Measurements from ENCODE around the gene SNCAIP. TPM values are rescaled to one million over a fixed set of nuclear protein-coding genes. Genes with fewer than 3 reads are reported as not detected.

The SNCAIP gene
- total and polyA plus RNA-seq, 12 donors = 1.3 to 6.4 (median 2.7) TPM

DNA sequence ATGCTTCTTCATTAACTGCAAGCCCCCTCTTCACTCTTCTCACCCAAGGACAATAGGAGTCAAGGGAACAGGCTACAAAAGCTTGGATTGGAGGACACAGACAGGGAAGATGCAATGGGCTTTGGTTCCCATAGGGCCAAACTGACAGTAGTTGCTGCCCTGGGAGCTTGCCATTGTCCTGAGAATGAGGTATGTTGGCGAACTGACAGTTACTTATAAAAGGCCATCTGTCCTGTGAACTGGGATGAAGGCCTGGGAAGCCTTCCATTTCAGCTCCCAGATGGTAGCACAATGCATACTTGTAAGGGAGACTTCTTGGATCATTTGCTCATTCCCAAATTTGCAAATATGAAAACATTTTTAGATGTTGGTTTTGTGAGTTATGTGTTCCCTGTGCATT lies 88.9 kb downstream of the SNCAIP start:
- TF ChIP-seq, protein P1, sequence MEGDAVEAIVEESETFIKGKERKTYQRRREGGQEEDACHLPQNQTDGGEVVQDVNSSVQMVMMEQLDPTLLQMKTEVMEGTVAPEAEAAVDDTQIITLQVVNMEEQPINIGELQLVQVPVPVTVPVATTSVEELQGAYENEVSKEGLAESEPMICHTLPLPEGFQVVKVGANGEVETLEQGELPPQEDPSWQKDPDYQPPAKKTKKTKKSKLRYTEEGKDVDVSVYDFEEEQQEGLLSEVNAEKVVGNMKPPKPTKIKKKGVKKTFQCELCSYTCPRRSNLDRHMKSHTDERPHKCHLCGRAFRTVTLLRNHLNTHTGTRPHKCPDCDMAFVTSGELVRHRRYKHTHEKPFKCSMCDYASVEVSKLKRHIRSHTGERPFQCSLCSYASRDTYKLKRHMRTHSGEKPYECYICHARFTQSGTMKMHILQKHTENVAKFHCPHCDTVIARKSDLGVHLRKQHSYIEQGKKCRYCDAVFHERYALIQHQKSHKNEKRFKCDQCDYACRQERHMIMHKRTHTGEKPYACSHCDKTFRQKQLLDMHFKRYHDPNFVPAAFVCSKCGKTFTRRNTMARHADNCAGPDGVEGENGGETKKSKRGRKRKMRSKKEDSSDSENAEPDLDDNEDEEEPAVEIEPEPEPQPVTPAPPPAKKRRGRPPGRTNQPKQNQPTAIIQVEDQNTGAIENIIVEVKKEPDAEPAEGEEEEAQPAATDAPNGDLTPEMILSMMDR (IDR thresholded peaks at IDR 0.05) = no peak
- TF ChIP-seq POLR2A (IDR thresholded peaks at IDR 0.05) = no peak
- no peaks in the 10 kb centered on the region for H3K27me3 ChIP-seq
- H3K36me3 ChIP-seq (replicated peaks in 1 of 2) = no peaks in the 10 kb centered on the region
- DNase-seq = no peak
- H3K4me3 ChIP-seq = no peak overlapping the region
- no peaks in the 10 kb centered on the region for H3K9me3 ChIP-seq (replicated peaks in 1 of 3)
- WGBS, 4 donors = 80 to 96% (median 85%) methylated on average over 1 of the region's 1 CpG
- intact Hi-C loops (cut with DNase I) = no loop called here
- no peaks in the 10 kb centered on the region for H3K4me1 ChIP-seq (replicated peaks in 1 of 2)
- no peak overlapping the region for H3K27ac ChIP-seq

DNA sequence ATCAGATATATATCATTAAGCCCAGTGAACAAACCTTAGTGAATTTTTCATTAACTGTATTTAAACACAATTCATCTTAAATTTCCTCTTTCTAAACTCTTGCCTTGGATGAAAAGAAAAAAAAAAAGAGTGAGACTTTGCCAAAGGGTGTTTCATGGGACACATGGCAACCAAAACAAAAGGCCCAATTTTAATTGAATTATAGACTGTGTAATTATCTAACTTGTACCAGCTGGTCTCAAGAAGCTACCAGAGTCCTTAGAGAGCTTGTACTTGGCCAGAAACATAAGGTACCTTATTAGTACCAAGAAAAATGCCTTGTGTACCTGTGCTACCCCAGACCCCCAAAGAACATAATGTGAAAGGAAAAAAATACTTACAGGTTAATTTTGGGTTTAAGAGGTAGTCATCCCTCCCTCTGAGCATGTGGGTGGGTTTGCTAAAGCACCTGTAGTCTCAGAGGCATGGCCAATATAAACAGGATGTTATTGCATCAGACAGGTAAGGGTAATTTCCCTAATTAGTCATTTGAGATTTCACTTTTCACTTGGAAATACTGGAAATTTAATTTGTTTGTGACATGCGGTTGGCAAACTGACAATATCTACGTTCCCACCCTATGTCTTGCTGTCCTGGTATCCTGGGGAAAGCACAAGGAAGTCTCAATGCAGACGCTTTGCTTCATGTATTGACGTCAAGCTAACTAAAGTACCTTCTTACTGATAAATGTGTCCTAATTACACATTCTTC lies 90.1 kb downstream of the SNCAIP start:
- H3K4me3 ChIP-seq = no peak overlapping the region
- no peaks in the 10 kb centered on the region for H3K36me3 ChIP-seq (replicated peaks in 1 of 2)
- no peak overlapping the region for H3K27ac ChIP-seq
- no peaks in the 10 kb centered on the region for H3K9me3 ChIP-seq (replicated peaks in 1 of 3)
- WGBS, 4 donors = 82 to 92% (median 88%) methylated on average over 4 of the region's 4 CpGs
- TF ChIP-seq, protein P1 (IDR thresholded peaks at IDR 0.05) = no peak
- no peak for TF ChIP-seq POLR2A (IDR thresholded peaks at IDR 0.05)
- DNase-seq = no peak
- intact Hi-C loops (cut with DNase I) = no loop called here
- no peaks in the 10 kb centered on the region for H3K27me3 ChIP-seq
- no peaks in the 10 kb centered on the region for H3K4me1 ChIP-seq (replicated peaks in 1 of 2)

DNA sequence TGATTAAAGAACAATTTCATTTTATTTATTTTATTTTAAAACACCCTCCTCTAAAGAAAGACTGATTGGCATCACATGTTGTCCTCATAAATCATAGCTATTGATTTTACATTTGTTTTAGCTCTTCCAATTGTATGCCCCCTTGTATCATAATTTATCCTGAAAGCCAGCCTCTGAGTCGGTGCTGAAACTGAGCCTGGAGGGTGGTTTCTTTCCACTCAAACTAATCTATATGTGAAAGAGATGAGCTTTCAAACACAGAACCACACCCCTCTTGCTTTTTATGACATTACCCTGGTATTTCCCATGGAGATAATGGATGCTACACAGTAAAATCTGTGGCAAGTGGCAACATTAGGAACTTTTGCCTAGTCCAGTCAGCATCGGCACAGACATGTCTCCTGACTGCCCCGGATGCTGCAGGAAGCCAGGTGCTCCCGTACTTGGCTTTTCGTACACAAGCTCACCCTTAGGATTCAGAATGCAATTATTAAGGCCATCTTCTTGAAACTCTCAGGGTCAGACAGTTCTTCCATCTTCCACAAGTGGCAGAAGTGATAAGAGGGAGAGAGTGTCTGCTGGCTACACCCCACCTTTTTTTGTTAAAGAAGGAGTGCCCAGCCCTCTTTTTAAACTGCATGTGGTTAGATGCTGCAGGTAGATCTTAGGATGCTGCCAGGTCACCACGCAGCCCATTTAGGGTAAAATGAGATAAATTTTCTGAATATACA lies 91.1 kb downstream of the SNCAIP start:
- Histone ChIP-seq H3K4me1 (replicated peaks in 1 of 2) (no peaks in the 10 kb centered on the region), H3K36me3 (replicated peaks in 1 of 2) (no peaks in the 10 kb centered on the region), H3K27ac (no peak overlapping the region), H3K27me3 (no peaks in the 10 kb centered on the region), H3K4me3 (no peak overlapping the region), H3K9me3 (replicated peaks in 1 of 3) (no peaks in the 10 kb centered on the region)
- DNase-seq = no peak
- WGBS, 4 donors = 87 to 92% (median 90%) methylated on average over 6 of the region's 6 CpGs
- intact Hi-C loops (cut with DNase I) = no loop called here
- TF ChIP-seq, protein P1 (IDR thresholded peaks at IDR 0.05) = no peak
- no peak for TF ChIP-seq POLR2A (IDR thresholded peaks at IDR 0.05)

DNA sequence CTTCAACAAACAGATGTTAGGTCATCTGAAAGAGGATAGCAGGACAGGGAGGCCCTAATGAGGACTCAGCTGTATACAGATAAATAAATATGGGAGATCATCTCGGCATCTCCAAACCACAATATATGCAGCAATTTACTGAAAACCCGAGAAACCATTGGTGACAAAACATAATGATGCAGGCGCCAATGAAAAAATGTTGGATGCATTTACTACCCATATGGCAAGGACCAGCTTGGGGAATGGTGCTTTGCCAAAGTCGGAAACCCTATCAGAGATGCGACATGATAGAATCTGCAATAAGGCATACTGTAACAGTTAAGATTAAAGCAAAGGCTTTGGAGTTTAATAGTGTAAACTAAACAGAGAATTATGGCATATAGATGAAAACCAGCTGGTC lies 92.0 kb downstream of the SNCAIP start:
- Histone ChIP-seq H3K9me3 (replicated peaks in 1 of 3) (no peaks in the 10 kb centered on the region), H3K4me1 (replicated peaks in 1 of 2) (no peaks in the 10 kb centered on the region), H3K36me3 (replicated peaks in 1 of 2) (no peaks in the 10 kb centered on the region), H3K27me3 (no peaks in the 10 kb centered on the region), H3K27ac (no peak overlapping the region), H3K4me3 (no peak overlapping the region)
- WGBS, 4 donors = 87 to 97% (median 94%) methylated on average over 5 of the region's 5 CpGs
- TF ChIP-seq, protein P1 (IDR thresholded peaks at IDR 0.05) = no peak
- no peak for TF ChIP-seq POLR2A (IDR thresholded peaks at IDR 0.05)
- no peak for DNase-seq
- intact Hi-C loops (cut with DNase I) = no loop called here

Measured in adrenal gland (tissue), 12 donors.